GM19023 (cell line): ENCODE data around the gene ENPP6.
"Not testable (repeated sequence)": the region's sequence is repeated elsewhere in the genome, so short reads cannot be mapped to it uniquely, and the experiment has no call there.

Experiments
- ATAC-seq: cut with Tn5 transposase; IDR thresholded peaks from one replicate; pipeline ENCODE4 v1.9.1; 2021; ENCODE audit warnings: mild to moderate bottlenecking, moderate library complexity; ENCODE audit not compliant: unreplicated experiment

ENPP6 gene

DNA sequence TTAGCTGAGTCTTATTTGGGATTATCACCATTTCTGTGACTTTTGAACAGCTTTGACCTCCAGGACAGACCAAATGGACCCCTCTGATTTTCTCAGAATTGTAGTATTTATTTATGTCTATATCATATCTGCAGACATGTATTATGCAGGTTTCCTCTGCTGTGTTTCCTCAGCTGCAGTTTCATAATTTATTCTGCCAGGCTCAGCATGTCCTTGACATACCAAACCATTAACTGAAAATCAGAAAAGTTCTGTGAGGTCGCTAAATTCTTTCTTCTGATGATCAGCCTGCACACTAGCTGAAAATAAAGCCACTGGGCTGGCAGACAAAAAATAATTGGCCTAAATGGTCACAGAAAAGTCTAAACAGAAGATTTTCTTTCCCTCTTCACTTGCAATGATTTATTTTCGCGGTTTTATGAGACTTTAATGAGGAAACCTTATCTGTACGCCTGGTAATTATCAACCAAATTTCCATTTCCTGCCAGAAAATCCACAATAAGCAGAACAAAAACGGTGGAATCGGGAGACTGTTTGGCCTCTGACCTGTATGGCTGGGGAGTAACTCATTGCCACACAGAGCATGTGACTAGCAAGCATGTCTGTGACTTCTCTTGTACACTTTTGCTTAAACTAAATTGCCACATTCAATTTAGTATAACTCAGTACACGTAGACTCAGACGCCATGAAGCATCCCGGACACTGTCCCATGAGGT, 150.9 kb downstream of the ENPP6 start:
- ATAC-seq = no peak

DNA sequence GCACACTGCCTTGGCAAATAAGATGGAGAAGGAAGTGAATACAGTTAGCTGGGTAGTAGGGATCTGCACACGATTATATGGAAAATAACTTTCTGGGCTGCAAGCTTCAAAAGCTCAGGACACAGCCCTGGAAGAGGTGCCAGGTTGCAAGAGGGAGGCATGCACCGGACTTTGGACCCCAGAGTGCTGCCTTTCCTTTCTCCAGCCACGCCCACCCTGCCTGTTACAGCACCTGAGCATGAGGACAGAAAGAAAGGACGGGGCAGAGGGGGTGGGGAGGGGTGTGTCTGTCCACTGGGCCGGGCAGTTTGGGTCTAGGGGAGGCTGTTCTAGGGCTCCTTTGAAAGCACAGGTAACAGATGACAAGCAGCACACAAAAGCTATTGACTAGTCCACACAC, 152.8 kb downstream of the ENPP6 start:
- no peak for ATAC-seq

DNA sequence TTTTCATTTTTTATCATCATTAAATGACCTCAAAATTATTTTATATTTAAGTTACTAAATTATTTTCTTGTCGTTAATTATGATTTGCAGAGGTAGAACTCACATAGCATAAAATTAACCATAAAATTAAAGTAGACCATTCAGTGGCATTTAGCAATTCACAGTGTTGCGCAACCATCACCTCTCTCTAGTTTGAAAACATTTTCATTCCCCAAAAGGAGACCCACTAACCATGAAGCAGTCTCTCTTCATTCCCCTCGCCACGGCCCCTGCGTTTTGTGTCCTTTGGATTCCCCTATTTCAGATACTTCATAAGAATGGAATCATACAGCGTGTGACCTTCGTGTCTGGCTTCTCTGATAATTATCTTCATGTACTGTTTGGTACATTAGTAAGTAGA, 154.9 kb downstream of the ENPP6 start:
- ATAC-seq = no peak

DNA sequence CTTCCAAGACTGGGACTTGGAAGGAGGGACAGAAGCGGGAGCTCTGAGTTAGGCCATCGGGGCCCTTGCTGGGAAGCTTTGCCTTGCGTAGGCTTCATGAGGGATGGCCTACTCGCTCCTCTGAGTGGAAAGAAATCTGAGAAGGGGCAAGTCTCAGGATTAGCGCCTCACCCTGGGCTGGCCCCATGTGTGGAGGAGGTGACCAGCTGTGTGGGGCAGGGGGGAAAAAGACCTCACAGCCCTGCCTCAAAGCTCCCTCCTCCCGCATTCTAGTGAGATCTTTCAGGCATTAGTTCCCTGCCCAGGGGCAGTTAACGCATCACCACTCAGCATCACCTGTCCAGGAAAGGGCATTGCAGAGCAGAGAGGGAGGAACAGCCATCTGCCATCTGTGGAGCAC, 156.1 kb downstream of the ENPP6 start:
- no peak for ATAC-seq

DNA sequence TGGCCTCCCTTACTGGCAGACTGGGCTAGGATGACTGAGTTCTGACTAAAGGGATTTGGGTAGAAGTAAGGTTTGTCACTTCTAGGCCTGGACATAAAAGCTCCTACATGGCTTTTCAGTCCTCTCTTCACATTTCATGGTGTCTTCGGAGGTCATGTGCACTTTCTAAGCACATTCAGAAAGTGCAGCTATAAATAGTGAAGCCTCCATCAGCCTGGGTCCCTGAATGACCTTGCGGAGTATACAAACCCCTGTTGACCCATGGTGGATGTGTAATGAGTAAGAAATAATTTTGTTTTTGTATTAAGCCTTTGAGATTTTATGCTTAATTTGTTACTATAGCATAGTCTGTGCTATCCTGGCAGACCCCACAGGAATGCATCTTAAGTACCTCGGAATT, 158.6 kb downstream of the ENPP6 start:
- ATAC-seq = no peak

DNA sequence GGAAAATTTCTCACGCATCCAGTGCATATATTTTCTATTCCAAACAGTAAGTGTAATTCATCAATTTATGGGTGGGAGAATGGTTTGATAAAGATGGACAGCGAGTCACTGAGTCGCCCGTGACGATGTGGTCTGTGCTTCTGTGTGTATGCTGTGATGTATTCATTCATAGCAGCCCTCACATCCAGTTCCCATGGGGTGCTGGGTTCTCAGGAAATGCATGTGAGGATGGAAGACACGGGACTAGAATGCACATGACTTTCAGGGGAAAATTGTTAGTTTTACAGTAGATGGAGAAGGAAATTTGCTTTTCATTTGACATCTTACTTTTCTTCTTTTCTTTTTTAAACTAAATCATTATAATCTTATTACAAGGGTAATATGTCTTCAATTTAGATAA, 159.6 kb downstream of the ENPP6 start:
- no peak for ATAC-seq

DNA sequence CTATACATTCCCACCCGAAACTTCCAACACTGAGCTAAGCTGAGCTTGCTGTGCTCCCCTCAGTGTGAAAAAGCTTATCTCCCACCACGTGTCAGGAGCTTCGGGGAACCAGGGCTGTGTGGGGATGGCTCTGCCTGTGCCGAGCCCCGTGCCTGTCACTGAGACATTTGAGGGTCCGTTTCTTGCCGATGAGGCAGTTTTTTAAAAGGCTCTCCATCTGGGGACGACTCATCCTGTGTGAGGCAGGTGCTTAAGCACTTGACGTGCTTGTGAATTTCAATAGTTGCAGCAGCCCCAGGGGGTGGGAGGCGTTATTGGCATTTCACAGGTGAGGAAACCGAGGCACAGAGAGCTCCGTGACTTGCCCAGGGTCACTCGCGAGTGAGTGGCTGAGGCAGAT, 160.8 kb downstream of the ENPP6 start:
- ATAC-seq = no peak

DNA sequence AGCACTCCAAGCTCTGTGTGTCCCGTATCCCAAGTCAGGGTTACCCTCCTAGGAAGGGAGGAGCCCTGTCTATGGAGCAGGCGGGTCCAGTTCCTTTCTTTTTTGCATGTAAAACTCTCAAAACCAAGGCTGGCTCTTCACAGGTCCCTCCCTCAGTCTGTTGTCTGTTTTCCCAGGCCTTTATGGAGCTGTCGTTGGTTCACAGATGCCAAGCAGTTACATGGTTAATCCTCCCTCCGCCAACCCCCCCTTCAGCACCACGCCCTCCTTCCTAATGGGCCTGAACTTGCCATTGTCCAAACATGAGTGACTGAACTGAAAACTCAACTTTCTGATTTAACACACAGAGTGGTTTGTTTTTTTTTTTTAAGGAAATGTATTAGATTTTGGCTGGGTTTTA, 164.2 kb downstream of the ENPP6 start:
- ATAC-seq = no peak

DNA sequence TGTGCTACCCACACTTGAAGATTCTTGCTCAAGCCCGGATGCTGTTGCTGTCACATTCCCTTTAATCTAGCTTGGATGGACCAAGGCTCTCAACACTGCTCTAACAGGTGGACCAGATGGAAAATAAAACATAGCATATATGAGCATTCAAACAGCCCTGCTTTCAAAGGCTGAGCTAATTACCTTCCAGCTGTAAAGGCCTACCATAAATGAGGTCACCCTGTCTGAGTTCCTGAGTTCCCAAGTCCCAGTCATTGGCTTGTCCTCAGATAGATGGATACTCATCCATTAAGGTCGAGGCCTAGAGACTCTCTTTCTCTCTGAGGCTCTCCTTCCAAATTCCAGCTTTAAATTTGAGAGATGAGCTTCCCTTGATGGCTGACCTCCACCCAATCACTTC, 165.1 kb downstream of the ENPP6 start:
- ATAC-seq = no peak

DNA sequence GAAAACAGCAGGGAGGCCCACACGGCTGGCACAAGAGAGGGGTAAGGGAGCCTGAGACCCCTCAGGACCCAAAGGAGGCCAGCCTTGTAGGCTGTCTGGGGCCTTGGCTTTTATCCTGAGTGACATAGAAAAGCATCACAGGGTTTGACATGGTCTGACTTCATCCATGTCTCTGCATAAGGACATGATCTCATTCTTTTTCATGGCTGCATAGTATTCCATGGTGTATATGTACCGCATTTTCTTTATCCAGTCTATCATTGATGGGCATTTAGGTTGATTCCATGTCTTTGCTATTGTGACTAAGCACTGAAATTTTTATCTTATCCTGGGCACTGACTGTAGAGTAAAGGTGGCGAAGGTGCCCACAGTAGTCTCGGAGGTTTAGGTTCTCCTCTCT, 166.4 kb downstream of the ENPP6 start:
- not testable (repeated sequence) for ATAC-seq

DNA sequence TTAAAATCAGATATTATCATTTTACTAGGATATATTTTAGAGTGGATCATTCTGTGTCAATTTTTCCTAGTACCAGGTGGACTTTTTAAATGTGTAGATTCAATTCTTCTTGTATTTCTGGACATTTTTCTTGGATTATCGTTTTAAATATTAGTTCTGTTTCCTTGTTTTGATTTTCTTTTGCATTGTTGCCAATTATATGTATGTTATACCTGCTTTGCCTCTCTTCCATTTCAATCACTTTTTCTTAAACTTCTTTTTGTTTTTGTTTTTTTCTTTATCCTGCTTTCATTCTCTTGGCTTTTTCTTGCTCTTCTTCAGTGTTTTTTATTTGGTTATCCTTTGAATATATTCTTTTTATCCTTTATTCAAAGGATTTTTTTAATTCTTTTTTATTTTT, 171.5 kb downstream of the ENPP6 start:
- ATAC-seq = no peak

DNA sequence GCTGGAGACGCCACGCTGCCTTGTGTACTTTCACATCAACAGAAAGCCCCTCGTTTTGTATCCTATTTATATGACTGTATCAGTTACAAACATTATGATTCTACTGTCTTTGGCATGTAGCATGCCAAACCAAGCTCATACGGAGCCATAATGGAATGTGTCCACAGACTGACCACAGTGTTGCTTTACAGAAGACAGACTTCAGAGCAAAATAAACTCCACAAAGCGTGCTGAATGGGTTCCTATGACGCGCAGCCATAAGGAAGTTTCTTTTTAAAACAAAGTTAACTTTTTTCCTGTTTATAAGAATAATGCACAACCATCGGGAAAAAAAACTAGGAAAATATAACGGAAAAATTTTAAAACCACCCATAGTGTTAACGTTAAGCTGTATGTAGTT, 176.5 kb downstream of the ENPP6 start:
- no peak for ATAC-seq

DNA sequence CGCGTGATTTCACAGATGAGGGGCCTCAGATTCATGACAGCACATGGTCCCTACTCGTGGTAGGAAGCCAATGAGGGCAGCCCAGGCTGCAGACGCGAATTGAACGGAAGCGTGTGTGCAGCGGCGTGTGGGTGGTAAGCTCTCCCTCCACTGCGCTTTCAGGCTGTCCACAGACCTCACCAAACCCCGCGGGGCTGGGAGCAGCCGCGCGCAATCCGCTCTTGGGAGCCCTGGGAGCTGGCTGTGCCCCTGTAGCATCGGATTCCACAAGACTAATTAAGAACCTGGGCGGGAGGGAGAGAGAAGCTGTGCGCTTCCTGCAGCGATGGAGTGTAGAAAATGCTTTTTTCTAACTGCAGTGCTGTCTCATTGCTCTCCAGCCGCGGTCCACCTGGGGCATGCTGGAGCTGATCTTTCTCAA, 177.7 kb downstream of the ENPP6 start:
- no peak for ATAC-seq
